ENCODE measurements around the gene CYP24A1. TPM values are rescaled to one million over a fixed set of nuclear protein-coding genes. Genes with fewer than 3 reads are reported as not detected.

The CYP24A1 gene
- polyA plus RNA-seq, 1 of the 3 experiments (the other 2 are of a cell fraction) = 8.8 TPM

- TF ChIP-seq ZBTB33 (IDR thresholded peaks at IDR 0.05; ENCODE audit: borderline replicate concordance, low read depth) (no peak), SIN3A (IDR thresholded peaks at IDR 0.05; ENCODE audit: borderline replicate concordance, low read depth, low read length) (no peak), TEAD4 (IDR thresholded peaks at IDR 0.05; ENCODE audit: borderline replicate concordance, insufficient read depth) (no peak), POLR2AphosphoS5 (IDR thresholded peaks at IDR 0.05; ENCODE audit: low read depth, low read length) (no peak)
Observed at GRCh38 chr20:54156981-54157835, 16.6 kb downstream of the CYP24A1 start (continued).

GRCh38 chr20:54156522-54156921 is 17.3 kb downstream of the CYP24A1 start:
- H3K4me2 ChIP-seq = no peak overlapping the region
- H2AFZ ChIP-seq (ENCODE audit: low read depth) = no peak overlapping the region
- WGBS (ENCODE audit: low lambda C conversion rate) = 66% methylated on average over 5 of the region's 5 CpGs

GRCh38 chr20:54155736-54156317 is 18.0 kb downstream of the CYP24A1 start:
- POLR2A ChIA-PET = no interaction called here
- H3K79me2 ChIP-seq (ENCODE audit: insufficient read depth) = no peaks in the 10 kb centered on the region
- no peaks in the 10 kb centered on the region for H4K20me1 ChIP-seq (ENCODE audit: insufficient read depth)
- CTCF ChIA-PET = interaction anchor here (1.6 kb wide), 1 partner anchor 59 kb away, joined by 3 read pairs; no protein-coding TSS in a partner anchor
- no peaks in the 10 kb centered on the region for H3K36me3 ChIP-seq (replicated peaks in 1 of 2; ENCODE audit: control insufficient read depth in 1 of 2, insufficient read depth in 2 of 2, low read length in 1 of 2)
- H3K4me2 ChIP-seq = no peak overlapping the region
- H3K4me3 ChIP-seq (ENCODE audit: low read depth in 2 of 2, low read length in 1 of 2) = no peak overlapping the region
- no peaks in the 10 kb centered on the region for H3K9me2 ChIP-seq
- no peaks in the 10 kb centered on the region for H3F3A ChIP-seq (replicated peaks; ENCODE audit: insufficient read depth)
- H2AFZ ChIP-seq (ENCODE audit: low read depth) = no peak overlapping the region
- no peak overlapping the region for H3K9ac ChIP-seq
- WGBS (ENCODE audit: low lambda C conversion rate) = 76% methylated on average over 3 of the region's 3 CpGs
- H3K4me1 ChIP-seq (ENCODE audit: control insufficient read depth in 1 of 2, insufficient read depth in 2 of 2, low read depth in 1 of 2, low read length in 1 of 2) = no peaks in the 10 kb centered on the region
- TF ChIP-seq GATA2 (CRISPR knock-in tag; IDR thresholded peaks at IDR 0.05) = no peak
- H3K27ac ChIP-seq (ENCODE audit: low read depth in 2 of 2, low read length in 1 of 2) = no peak overlapping the region
- no peak for DNase-seq
- H3K27me3 ChIP-seq (ENCODE audit: insufficient read depth) = no peaks in the 10 kb centered on the region
- no peaks in the 10 kb centered on the region for H3K9me3 ChIP-seq

More at GRCh38 chr20:54156522-54156921, 17.3 kb downstream of the CYP24A1 start:
- TF ChIP-seq GABPA (IDR thresholded peaks at IDR 0.05; ENCODE audit: low read depth) (no peak), ELF1 (IDR thresholded peaks at IDR 0.05) (no peak), SIN3A (IDR thresholded peaks at IDR 0.05; ENCODE audit: borderline replicate concordance, low read depth, low read length) (no peak), MXI1 (IDR thresholded peaks at IDR 0.05; ENCODE audit: low read depth, low read length) (no peak), NFIC (IDR thresholded peaks at IDR 0.05; ENCODE audit: borderline replicate concordance) (no peak)
- H3K4me1 ChIP-seq (ENCODE audit: control insufficient read depth in 1 of 2, insufficient read depth in 2 of 2, low read depth in 1 of 2, low read length in 1 of 2) = no peaks in the 10 kb centered on the region
- no peaks in the 10 kb centered on the region for H3K9me3 ChIP-seq
- CTCF ChIA-PET = interaction anchor here (1.6 kb wide), 1 partner anchor 59 kb away, joined by 3 read pairs; no protein-coding TSS in a partner anchor
- H3K9me2 ChIP-seq = no peaks in the 10 kb centered on the region
- POLR2A ChIA-PET = no interaction called here
- H3K9ac ChIP-seq = no peak overlapping the region
- no peak overlapping the region for H3K27ac ChIP-seq (ENCODE audit: low read depth in 2 of 2, low read length in 1 of 2)
- H3K4me3 ChIP-seq (ENCODE audit: low read depth in 2 of 2, low read length in 1 of 2) = no peak overlapping the region
- H3K36me3 ChIP-seq (replicated peaks in 1 of 2; ENCODE audit: control insufficient read depth in 1 of 2, insufficient read depth in 2 of 2, low read length in 1 of 2) = no peaks in the 10 kb centered on the region
- H3K79me2 ChIP-seq (ENCODE audit: insufficient read depth) = no peaks in the 10 kb centered on the region
- no peaks in the 10 kb centered on the region for H3F3A ChIP-seq (replicated peaks; ENCODE audit: insufficient read depth)
- no peak for DNase-seq
- H3K27me3 ChIP-seq (ENCODE audit: insufficient read depth) = no peaks in the 10 kb centered on the region
- H4K20me1 ChIP-seq (ENCODE audit: insufficient read depth) = no peaks in the 10 kb centered on the region

Data from SK-N-SH (cell line).